Measurements from ENCODE around the gene NOXA1. TPM values are rescaled to one million over a fixed set of nuclear protein-coding genes. Genes with fewer than 3 reads are reported as not detected.
A peak's percentile ranks its signal among the peaks of the same experiment; 100 is the strongest.

NOXA1 gene
- total RNA-seq, 4 donors from 2014 or later = 2.2 to 7.6 (median 4.0) TPM

GRCh38 chr9:137446851-137447471 lies 23.8 kb downstream of the NOXA1 start:
- Histone ChIP-seq H3K27me3 (peaks cover 1% of the 10 kb centered on the region), H3K36me3 (peaks cover 14% of the 10 kb centered on the region), H3K27ac (no peak overlapping the region), H3K4me3 (no peak overlapping the region), H3K9me3 (no peaks in the 10 kb centered on the region), H3K4me1 (peaks cover 25% of the 10 kb centered on the region)
- no peak for TF ChIP-seq POLR2A (IDR thresholded peaks at IDR 0.05)
- TF ChIP-seq CTCF (IDR thresholded peaks at IDR 0.05) = no peak
- TF ChIP-seq EP300 (IDR thresholded peaks at IDR 0.05) = no peak
- TF ChIP-seq POLR2AphosphoS5 (IDR thresholded peaks at IDR 0.05) = no peak
- WGBS = 45% methylated on average over 13 of the region's 21 CpGs
- peak in 1 of 2 donors; percentile 65 for DNase-seq (ENCODE audit: low spot score in 2 of 2)

GRCh38 chr9:137447722-137448601 lies 24.8 kb downstream of the NOXA1 start:
- Histone ChIP-seq H3K4me1 (peaks cover 24% of the 10 kb centered on the region), H3K4me3 (no peak overlapping the region), H3K36me3 (peaks cover 21% of the 10 kb centered on the region), H3K27me3 (no peaks in the 10 kb centered on the region), H3K9me3 (no peaks in the 10 kb centered on the region), H3K27ac (no peak overlapping the region)
- TF ChIP-seq POLR2AphosphoS5 (IDR thresholded peaks at IDR 0.05) (no peak), CTCF (IDR thresholded peaks at IDR 0.05) (no peak), EP300 (IDR thresholded peaks at IDR 0.05) (no peak), POLR2A (IDR thresholded peaks at IDR 0.05) (no peak)
- peak in 1 of 2 donors; percentile 64 for DNase-seq (ENCODE audit: low spot score in 2 of 2)
- 91% methylated on average over 9 of the region's 27 CpGs for WGBS

GRCh38 chr9:137448602-137448962 lies 25.4 kb downstream of the NOXA1 start:
- no peak overlapping the region for H3K27ac ChIP-seq
- no peaks in the 10 kb centered on the region for H3K9me3 ChIP-seq
- H3K27me3 ChIP-seq = no peaks in the 10 kb centered on the region
- H3K4me1 ChIP-seq = peaks cover 29% of the 10 kb centered on the region
- H3K4me3 ChIP-seq = no peak overlapping the region
- WGBS = 92% methylated on average over 5 of the region's 16 CpGs
- H3K36me3 ChIP-seq = peaks cover 25% of the 10 kb centered on the region
- TF ChIP-seq EP300 (IDR thresholded peaks at IDR 0.05) (no peak), POLR2A (IDR thresholded peaks at IDR 0.05) (no peak), POLR2AphosphoS5 (IDR thresholded peaks at IDR 0.05) (no peak), CTCF (IDR thresholded peaks at IDR 0.05) (no peak)
- DNase-seq (ENCODE audit: low spot score in 2 of 2) = peak in 1 of 2 donors; percentile 61

- no peak for TF ChIP-seq EP300 (IDR thresholded peaks at IDR 0.05)
- no peak for TF ChIP-seq CTCF (IDR thresholded peaks at IDR 0.05)
- TF ChIP-seq POLR2AphosphoS5 (IDR thresholded peaks at IDR 0.05) = no peak
- TF ChIP-seq POLR2A (IDR thresholded peaks at IDR 0.05) = no peak
- Histone ChIP-seq H3K9me3 (no peaks in the 10 kb centered on the region), H3K27ac (no peak overlapping the region), H3K27me3 (no peaks in the 10 kb centered on the region), H3K36me3 (peaks cover 25% of the 10 kb centered on the region), H3K4me3 (no peak overlapping the region), H3K4me1 (peaks cover 32% of the 10 kb centered on the region)
- 88% methylated on average over 8 of the region's 36 CpGs for WGBS
- DNase-seq (ENCODE audit: low spot score in 2 of 2) = peak in 1 of 2 donors; percentile 61
Measured at GRCh38 chr9:137449081-137449844, 26.1 kb downstream of the NOXA1 start.

All from suprapubic skin (tissue), 4 donors.